Ovary (tissue), 3 donors: ENCODE measurements around the gene CCL15.
"Not testable (repeated sequence)": the region's sequence is repeated elsewhere in the genome, so short reads cannot be mapped to it uniquely, and the experiment has no call there.

Experiments
- POLR2A ChIP-seq: fragments of 450-650 bp; IDR thresholded peaks from one replicate; pipeline ENCODE4 v1.6.1; 2017; ENCODE audit warnings: antibody characterized with exemption, mild to moderate bottlenecking, moderate library complexity
- TF ChIP-seq, protein P1 (sequence below), 3 donors: fragments of 450-650 bp in 2 of 3; fragments of 200-600 bp in 1 of 3; IDR thresholded peaks; one replicate each; pipeline versions ENCODE4 v1.5.1 to v1.8.0; 2016 to 2022; ENCODE audit warnings: antibody characterized with exemption in 3 of 3, mild to moderate bottlenecking in 1 of 3
- donor health status: DM: no; HTN: no; CAD: no.

DNA sequence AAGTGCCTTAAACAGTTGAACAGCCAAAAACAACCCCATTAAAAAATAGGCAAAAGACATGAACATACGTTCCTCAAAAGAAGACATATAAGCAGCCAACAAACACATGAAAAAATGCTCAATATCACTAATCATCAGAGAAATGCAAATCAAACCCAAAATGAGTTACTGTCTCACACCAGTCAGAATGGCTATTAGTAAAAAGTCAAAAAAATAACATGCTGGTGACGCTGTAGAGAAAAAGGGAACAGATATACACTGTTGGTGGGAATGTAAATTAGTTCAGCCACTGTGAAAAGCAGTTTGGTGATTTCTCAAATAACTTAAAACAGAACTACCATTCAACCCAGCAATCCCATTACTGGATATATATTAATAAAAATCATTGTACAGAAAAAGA is 6.0 kb downstream of the CCL15 start:
- TF ChIP-seq, protein P1, sequence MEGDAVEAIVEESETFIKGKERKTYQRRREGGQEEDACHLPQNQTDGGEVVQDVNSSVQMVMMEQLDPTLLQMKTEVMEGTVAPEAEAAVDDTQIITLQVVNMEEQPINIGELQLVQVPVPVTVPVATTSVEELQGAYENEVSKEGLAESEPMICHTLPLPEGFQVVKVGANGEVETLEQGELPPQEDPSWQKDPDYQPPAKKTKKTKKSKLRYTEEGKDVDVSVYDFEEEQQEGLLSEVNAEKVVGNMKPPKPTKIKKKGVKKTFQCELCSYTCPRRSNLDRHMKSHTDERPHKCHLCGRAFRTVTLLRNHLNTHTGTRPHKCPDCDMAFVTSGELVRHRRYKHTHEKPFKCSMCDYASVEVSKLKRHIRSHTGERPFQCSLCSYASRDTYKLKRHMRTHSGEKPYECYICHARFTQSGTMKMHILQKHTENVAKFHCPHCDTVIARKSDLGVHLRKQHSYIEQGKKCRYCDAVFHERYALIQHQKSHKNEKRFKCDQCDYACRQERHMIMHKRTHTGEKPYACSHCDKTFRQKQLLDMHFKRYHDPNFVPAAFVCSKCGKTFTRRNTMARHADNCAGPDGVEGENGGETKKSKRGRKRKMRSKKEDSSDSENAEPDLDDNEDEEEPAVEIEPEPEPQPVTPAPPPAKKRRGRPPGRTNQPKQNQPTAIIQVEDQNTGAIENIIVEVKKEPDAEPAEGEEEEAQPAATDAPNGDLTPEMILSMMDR (IDR thresholded peaks at IDR 0.05): not testable (repeated sequence)
- not testable (repeated sequence) for TF ChIP-seq POLR2A
